Body of pancreas (tissue), 4 donors: ENCODE measurements around the gene KLF15. TPM values are rescaled to one million over a fixed set of nuclear protein-coding genes. Genes with fewer than 3 reads are reported as not detected.

Experiments used
- ATAC-seq: fragments of 150-250 bp; one replicate; pipeline ENCODE4 v1.9.1; 2016
- DNase-seq, 4 donors: peaks; one replicate each; pipeline ENCODE4 v3.0.0-alpha.2; 2019
- H3K27ac ChIP-seq, 4 donors: fragments of 200-600 bp; sonication (generic); 1 replicate in 3 of 4; 2 replicates in 1 of 4; pipeline versions ENCODE4 v1.5.1 to v1.6.1; 2016 to 2019; ENCODE audit warnings: mild to moderate bottlenecking in 1 of 4, mixed read lengths in 1 of 4, moderate library complexity in 1 of 4
- H3K27me3 ChIP-seq, 2 donors: fragments of 200-600 bp; sonication (generic); one replicate each; pipeline ENCODE4 v1.6.0; 2016; ENCODE audit warnings: mild to moderate bottlenecking in 1 of 2
- H3K36me3 ChIP-seq, 2 donors: fragments of 200-600 bp; sonication (generic); replicated peaks in 1 of 2; 2 replicates each; pipeline ENCODE4 v1.5.1; 2016; ENCODE audit warnings: low read depth in 2 of 2; ENCODE audit not compliant: insufficient read depth in 1 of 2
- H3K4me1 ChIP-seq: fragments of 200-600 bp; sonication (generic); one replicate; pipeline ENCODE4 v1.6.0; 2016
- H3K4me3 ChIP-seq, 2 donors: fragments of 200-600 bp; sonication (generic); 1 replicate in 1 of 2; 2 replicates in 1 of 2; pipeline ENCODE4 v1.5.1; 2016 to 2019
- H3K9me3 ChIP-seq, 3 donors: fragments of 200-600 bp; sonication (generic); 1 replicate in 2 of 3; 2 replicates in 1 of 3; pipeline ENCODE4 v1.5.1; 2016
- POLR2A ChIP-seq, 3 donors: fragments of 450-650 bp; IDR thresholded peaks; one replicate each; pipeline ENCODE4 v1.6.1; 2016; ENCODE audit warnings: antibody characterized with exemption in 3 of 3, mild to moderate bottlenecking in 2 of 3
- WGBS, 2 donors: methylation state at CpG; one replicate each; pipeline ENCODE4 v1.1.5; 2017; 5-methylcytosine and 5-hydroxymethylcytosine counted together
- intact Hi-C: fragments of 100-400 bp; cut with DNase I; formaldehyde crosslinking; loops from one replicate; pipeline ENCODE4 v1.15.1; 2023
- total RNA-seq, 2 donors: library from RNA; depleted of rRNA; stranded (reverse); fragments of >200 nt; gene quantifications; one replicate each; pipeline ENCODE4 v1.1.0, GENCODE V29; 2016
- TF ChIP-seq, protein P1 (sequence below), 7 experiments: fragments of 450-650 bp in 4 of 7; fragments of 200-600 bp in 3 of 7; sonication (generic) in 3 of 7; IDR thresholded peaks; one replicate each; pipeline ENCODE4 v1.5.1; 2016 to 2019; ENCODE audit warnings: antibody characterized with exemption in 7 of 7

The KLF15 gene
- total RNA-seq, 2 donors from 2014 or later = 37.4 to 40.2 TPM

DNA sequence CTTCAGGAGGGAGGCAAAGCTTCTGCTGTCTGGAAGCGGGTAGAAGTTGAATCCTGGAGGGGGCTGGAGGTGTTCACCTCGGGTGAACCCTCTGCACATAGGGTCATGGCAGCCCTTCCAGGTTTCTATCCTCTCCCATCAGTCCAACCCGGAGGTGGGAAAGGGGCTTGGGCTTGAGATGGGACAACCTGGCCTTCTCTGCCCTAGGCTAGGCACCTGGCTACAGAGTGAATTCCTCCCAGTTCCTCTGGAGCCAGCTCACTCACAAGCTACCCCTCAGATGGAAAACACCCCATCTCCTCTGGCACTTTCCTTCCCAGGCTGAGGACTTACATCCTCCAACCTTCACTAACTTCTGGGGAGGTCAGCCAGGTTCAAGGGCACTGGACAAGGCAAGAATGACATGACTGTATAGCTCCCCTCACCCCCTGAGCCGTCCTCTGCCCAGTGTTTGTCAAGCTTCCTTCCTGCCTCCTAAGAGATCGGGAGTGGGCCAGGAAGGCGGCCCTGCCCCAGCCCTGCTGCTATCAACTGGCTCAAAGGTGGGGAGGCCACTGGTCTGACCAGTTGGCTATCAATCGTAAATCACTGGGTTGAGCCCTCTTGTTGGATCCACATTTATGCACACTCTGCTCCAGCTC lies 45.8 kb downstream of the KLF15 start:
- intact Hi-C loops = no loop called here
- no peak overlapping the region for H3K27ac ChIP-seq
- H3K4me1 ChIP-seq = no peaks in the 10 kb centered on the region
- DNase-seq (no peak), ATAC-seq (no peak)
- TF ChIP-seq, protein P1, sequence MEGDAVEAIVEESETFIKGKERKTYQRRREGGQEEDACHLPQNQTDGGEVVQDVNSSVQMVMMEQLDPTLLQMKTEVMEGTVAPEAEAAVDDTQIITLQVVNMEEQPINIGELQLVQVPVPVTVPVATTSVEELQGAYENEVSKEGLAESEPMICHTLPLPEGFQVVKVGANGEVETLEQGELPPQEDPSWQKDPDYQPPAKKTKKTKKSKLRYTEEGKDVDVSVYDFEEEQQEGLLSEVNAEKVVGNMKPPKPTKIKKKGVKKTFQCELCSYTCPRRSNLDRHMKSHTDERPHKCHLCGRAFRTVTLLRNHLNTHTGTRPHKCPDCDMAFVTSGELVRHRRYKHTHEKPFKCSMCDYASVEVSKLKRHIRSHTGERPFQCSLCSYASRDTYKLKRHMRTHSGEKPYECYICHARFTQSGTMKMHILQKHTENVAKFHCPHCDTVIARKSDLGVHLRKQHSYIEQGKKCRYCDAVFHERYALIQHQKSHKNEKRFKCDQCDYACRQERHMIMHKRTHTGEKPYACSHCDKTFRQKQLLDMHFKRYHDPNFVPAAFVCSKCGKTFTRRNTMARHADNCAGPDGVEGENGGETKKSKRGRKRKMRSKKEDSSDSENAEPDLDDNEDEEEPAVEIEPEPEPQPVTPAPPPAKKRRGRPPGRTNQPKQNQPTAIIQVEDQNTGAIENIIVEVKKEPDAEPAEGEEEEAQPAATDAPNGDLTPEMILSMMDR (IDR thresholded peaks at IDR 0.05) = no peak
- TF ChIP-seq POLR2A (IDR thresholded peaks at IDR 0.05) = no peak
- no peaks in the 10 kb centered on the region for H3K36me3 ChIP-seq
- H3K27me3 ChIP-seq = no peaks in the 10 kb centered on the region
- no peak overlapping the region for H3K4me3 ChIP-seq
- WGBS, 2 donors = 77 to 81% methylated on average over 5 to 7 of the region's 7 CpGs
- H3K9me3 ChIP-seq = no peaks in the 10 kb centered on the region

DNA sequence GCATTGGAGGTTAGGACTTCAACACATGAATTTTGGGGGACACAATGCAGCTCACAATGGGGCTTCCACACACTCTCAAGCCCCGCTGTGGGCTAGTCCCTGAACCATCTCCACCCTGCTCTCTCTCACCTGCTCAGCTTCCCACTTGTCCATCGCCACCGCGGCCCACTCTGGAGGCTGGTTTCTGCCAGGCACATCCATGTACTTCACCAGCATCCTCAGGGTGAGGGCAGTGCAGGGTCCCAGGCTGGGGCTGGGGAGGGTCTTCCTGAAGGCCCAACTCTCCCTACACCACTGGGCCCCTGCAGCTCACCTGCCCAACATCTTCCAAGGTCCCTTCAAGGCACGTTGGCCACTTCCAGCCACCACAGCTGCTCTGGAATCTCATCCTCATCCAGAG lies 46.4 kb downstream of the KLF15 start:
- intact Hi-C loops = no loop called here
- Histone ChIP-seq H3K36me3 (no peaks in the 10 kb centered on the region), H3K4me3 (no peak overlapping the region), H3K27ac (no peak overlapping the region), H3K9me3 (no peaks in the 10 kb centered on the region), H3K27me3 (no peaks in the 10 kb centered on the region), H3K4me1 (no peaks in the 10 kb centered on the region)
- DNase-seq (no peak), ATAC-seq (no peak)
- TF ChIP-seq, protein P1 (IDR thresholded peaks at IDR 0.05) = no peak
- TF ChIP-seq POLR2A (IDR thresholded peaks at IDR 0.05) = no peak
- WGBS, 2 donors = 78 to 85% methylated on average over 5 of the region's 5 CpGs

DNA sequence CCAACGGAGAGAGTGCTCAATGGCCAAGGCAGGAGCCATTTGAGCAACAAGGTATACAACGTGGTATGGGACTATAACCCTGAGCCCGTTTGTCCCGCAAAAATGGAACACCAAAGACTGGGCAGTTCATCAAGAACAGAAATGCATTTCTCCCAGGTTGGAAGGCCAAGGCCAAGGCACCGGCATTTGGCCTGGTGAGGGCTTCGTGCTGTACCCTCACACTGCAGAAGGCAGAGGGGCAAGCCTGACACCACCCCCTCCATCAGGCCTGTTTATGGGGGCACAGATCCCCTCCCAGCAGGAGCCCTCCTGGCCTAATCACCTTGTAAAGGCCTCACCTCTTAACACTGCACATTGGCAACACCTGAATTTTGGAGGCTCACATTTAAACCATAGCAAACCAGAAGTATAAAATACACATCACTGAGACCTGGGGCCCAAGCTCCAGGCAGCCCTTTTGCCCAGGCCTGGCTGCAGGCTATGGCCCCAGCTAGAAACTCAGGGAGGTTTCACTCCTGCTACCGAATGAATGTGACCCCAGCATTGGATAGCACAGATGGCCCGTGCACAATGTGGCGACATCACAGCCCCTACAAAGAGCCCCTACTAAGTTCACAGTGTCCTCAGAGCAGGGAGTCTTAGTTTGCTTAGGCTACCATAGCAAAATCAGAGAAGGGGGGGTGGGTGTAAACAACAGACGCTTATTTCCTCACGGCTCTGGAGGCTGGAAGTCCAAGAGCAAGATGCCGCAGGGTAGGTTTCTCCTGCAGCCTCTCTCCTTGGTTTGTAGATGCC lies 47.1 kb downstream of the KLF15 start:
- Histone ChIP-seq H3K27me3 (no peaks in the 10 kb centered on the region), H3K4me1 (no peaks in the 10 kb centered on the region), H3K4me3 (no peak overlapping the region), H3K9me3 (no peaks in the 10 kb centered on the region), H3K27ac (no peak overlapping the region), H3K36me3 (no peaks in the 10 kb centered on the region)
- ATAC-seq (no peak), DNase-seq (no peak)
- intact Hi-C loops = no loop called here
- WGBS, 2 donors = 89 to 91% methylated on average over 10 to 12 of the region's 12 CpGs
- TF ChIP-seq, protein P1 (IDR thresholded peaks at IDR 0.05) = no peak
- TF ChIP-seq POLR2A (IDR thresholded peaks at IDR 0.05) = no peak

DNA sequence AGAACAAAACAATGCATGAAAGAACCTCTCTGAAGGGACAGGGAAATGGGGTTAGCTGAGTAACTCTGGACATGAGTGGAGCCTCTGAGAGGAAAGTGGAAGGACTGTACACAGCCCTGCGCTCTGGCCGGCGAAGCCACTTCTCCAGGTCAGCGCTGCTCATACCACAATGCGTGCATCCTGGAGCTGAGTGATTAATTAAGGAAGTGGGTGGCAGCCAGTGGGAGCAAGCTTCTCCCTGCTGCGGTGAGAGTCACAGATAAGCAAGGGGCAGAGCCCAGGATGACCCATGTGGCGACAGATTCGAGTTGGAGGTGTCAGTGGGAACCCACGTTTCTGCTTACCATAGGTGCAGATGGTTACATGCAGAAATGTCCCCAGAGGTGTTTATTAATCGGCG lies 48.0 kb downstream of the KLF15 start:
- Histone ChIP-seq H3K27ac (no peak overlapping the region), H3K9me3 (no peaks in the 10 kb centered on the region), H3K27me3 (no peaks in the 10 kb centered on the region), H3K4me1 (no peaks in the 10 kb centered on the region), H3K4me3 (no peak overlapping the region), H3K36me3 (no peaks in the 10 kb centered on the region)
- DNase-seq = no peak
- intact Hi-C loops = no loop called here
- TF ChIP-seq, protein P1 (IDR thresholded peaks at IDR 0.05) = no peak
- TF ChIP-seq POLR2A (IDR thresholded peaks at IDR 0.05) = no peak
- no peak for ATAC-seq
- WGBS, 2 donors = 72 to 79% methylated on average over 11 of the region's 11 CpGs
